ENCODE results near the gene ANKDD1B.

ANKDD1B gene

GRCh38 chr5:75706016-75706415 lies 94.8 kb downstream of the ANKDD1B start:
- no peak for DNase-seq (ENCODE audit: low spot score)

- DNase-seq (ENCODE audit: low spot score), result no peak
Measured at GRCh38 chr5:75706775-75707174, 95.5 kb downstream of the ANKDD1B start.

GRCh38 chr5:75707911-75708509 lies 96.8 kb downstream of the ANKDD1B start:
- DNase-seq (ENCODE audit: low spot score), result no peak

GRCh38 chr5:75710637-75711036 lies 99.4 kb downstream of the ANKDD1B start:
- DNase-seq (ENCODE audit: low spot score), result no peak

GRCh38 chr5:75711151-75711550 lies 99.9 kb downstream of the ANKDD1B start:
- no peak for DNase-seq (ENCODE audit: low spot score)

- DNase-seq (ENCODE audit: low spot score), result no peak
Measured at GRCh38 chr5:75712091-75712490, 100.8 kb downstream of the ANKDD1B start.

- DNase-seq (ENCODE audit: low spot score), result no peak
Measured at GRCh38 chr5:75716715-75717081, 105.4 kb downstream of the ANKDD1B start.

GRCh38 chr5:75717082-75717922 lies 106.0 kb downstream of the ANKDD1B start, which contains the start of gene POC5:
Gene POC5, minus strand, starts transcription at chr5:75717437. Its CDS starts 4,500 bp downstream, at chr5:75712937.
- DNase-seq (ENCODE audit: low spot score), result peak; percentile 94

- DNase-seq (ENCODE audit: low spot score), result no peak
Measured at GRCh38 chr5:75720882-75721281, 109.6 kb downstream of the ANKDD1B start.

Data from SW480 (cell line).